Ishikawa (cell line): ENCODE data around the gene GSTO2.

ENCODE experiments used
- CEBPB ChIP-seq: IDR thresholded peaks from 2 replicates; pipeline ENCODE4 v1.6.1; 2012
- CREB1 ChIP-seq: IDR thresholded peaks from 2 replicates; pipeline ENCODE4 v1.6.1; 2012; ENCODE audit warnings: low read depth
- EGR1 ChIP-seq: IDR thresholded peaks from 2 replicates; pipeline ENCODE4 v1.6.1; 2012
- EP300 ChIP-seq: IDR thresholded peaks from 2 replicates; pipeline ENCODE4 v1.6.1; 2012; ENCODE audit warnings: borderline replicate concordance
- FOXM1 ChIP-seq: IDR thresholded peaks from 2 replicates; pipeline ENCODE4 v1.6.1; 2012; ENCODE audit warnings: low read depth, borderline replicate concordance
- NFIC ChIP-seq: IDR thresholded peaks from 2 replicates; pipeline ENCODE4 v1.6.1; 2012
- RAD21 ChIP-seq: IDR thresholded peaks from 2 replicates; pipeline ENCODE4 v1.6.1; 2012; ENCODE audit warnings: low read depth
- TAF1 ChIP-seq: IDR thresholded peaks from 2 replicates; pipeline ENCODE4 v1.6.1; 2012; ENCODE audit warnings: low read depth, mild to moderate bottlenecking
- TCF12 ChIP-seq: IDR thresholded peaks from 2 replicates; pipeline ENCODE4 v1.6.1; 2012; ENCODE audit warnings: low read depth
- TEAD4 ChIP-seq: IDR thresholded peaks from 2 replicates; pipeline ENCODE4 v1.6.1; 2012
- YY1 ChIP-seq: IDR thresholded peaks from 2 replicates; pipeline ENCODE4 v1.6.1; 2012; ENCODE audit warnings: low read depth
- ZBTB7A ChIP-seq: IDR thresholded peaks from 2 replicates; pipeline ENCODE4 v1.6.1; 2012; ENCODE audit warnings: low read depth
- TF ChIP-seq, protein P1 (sequence below): IDR thresholded peaks from 2 replicates; pipeline ENCODE4 v1.6.1; 2012; ENCODE audit warnings: low read depth, mild to moderate bottlenecking
- TF ChIP-seq, protein P2 (sequence below): IDR thresholded peaks from 2 replicates; pipeline ENCODE4 v1.6.1; 2012
- TF ChIP-seq, protein P3 (sequence below): IDR thresholded peaks from 2 replicates; pipeline ENCODE4 v1.6.1; 2012

The GSTO2 gene

DNA sequence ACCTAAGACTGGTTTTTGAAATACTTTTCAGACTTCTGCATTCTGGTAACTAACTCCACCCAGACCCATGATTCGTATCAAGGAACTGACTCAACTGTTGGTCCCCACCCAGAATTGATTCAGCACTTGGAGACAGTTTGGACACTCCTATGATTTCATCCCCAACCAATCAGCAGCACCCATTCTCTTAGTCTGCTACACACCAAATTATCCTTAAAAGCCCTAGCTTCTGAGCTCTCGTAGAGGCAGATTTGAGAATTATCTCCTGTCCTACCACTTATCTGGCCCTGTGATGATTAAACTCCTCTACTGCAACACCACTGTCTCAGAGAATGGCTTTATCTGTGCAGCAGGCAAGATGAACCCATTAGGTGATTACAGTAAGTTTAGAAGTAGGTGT, 22.0 kb upstream of the GSTO2 start:
- TF ChIP-seq RAD21 (no peak), EP300 (no peak), ZBTB7A (no peak), TEAD4 (no peak), NFIC (no peak), CREB1 (no peak)

DNA sequence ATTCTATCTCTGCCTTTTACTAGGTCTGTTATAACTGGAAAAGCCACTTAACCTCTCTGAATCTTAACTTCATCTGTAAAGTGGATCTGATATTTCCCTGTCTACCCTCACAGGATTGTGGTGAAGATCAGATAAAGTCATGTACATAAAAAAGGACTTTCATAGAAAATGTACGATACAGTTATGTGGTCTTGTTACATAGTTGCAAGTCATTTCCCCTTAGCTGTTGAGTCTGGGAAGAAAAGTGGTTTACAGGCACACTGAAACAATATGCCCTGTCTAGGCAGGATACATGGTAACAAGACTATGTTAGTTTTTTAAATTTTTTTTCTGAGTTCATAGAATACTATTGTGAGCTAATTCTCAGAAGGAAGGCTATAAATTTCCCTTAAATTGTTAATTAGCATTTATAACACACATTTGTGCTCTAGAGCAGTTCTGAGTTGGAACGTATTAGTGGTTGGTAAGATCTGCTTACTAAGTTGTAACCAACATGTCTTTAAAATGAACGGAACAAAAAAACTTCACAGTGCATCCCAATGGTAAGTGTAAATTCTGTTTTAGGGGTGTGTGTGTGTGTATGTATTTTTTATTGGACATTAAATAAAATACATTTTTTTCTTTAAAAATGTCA, 21.4 kb upstream of the GSTO2 start:
- TF ChIP-seq TAF1, result no peak
- TF ChIP-seq, protein P1, sequence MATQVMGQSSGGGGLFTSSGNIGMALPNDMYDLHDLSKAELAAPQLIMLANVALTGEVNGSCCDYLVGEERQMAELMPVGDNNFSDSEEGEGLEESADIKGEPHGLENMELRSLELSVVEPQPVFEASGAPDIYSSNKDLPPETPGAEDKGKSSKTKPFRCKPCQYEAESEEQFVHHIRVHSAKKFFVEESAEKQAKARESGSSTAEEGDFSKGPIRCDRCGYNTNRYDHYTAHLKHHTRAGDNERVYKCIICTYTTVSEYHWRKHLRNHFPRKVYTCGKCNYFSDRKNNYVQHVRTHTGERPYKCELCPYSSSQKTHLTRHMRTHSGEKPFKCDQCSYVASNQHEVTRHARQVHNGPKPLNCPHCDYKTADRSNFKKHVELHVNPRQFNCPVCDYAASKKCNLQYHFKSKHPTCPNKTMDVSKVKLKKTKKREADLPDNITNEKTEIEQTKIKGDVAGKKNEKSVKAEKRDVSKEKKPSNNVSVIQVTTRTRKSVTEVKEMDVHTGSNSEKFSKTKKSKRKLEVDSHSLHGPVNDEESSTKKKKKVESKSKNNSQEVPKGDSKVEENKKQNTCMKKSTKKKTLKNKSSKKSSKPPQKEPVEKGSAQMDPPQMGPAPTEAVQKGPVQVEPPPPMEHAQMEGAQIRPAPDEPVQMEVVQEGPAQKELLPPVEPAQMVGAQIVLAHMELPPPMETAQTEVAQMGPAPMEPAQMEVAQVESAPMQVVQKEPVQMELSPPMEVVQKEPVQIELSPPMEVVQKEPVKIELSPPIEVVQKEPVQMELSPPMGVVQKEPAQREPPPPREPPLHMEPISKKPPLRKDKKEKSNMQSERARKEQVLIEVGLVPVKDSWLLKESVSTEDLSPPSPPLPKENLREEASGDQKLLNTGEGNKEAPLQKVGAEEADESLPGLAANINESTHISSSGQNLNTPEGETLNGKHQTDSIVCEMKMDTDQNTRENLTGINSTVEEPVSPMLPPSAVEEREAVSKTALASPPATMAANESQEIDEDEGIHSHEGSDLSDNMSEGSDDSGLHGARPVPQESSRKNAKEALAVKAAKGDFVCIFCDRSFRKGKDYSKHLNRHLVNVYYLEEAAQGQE, result no peak
- no peak for TF ChIP-seq CREB1
- TF ChIP-seq TCF12, result no peak
- TF ChIP-seq, protein P2, sequence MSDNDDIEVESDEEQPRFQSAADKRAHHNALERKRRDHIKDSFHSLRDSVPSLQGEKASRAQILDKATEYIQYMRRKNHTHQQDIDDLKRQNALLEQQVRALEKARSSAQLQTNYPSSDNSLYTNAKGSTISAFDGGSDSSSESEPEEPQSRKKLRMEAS, result no peak
- no peak for TF ChIP-seq RAD21
- TF ChIP-seq ZBTB7A, result no peak
- no peak for TF ChIP-seq EP300
- TF ChIP-seq CEBPB, result no peak
- no peak for TF ChIP-seq TEAD4
- TF ChIP-seq YY1, result no peak
- TF ChIP-seq, protein P3, sequence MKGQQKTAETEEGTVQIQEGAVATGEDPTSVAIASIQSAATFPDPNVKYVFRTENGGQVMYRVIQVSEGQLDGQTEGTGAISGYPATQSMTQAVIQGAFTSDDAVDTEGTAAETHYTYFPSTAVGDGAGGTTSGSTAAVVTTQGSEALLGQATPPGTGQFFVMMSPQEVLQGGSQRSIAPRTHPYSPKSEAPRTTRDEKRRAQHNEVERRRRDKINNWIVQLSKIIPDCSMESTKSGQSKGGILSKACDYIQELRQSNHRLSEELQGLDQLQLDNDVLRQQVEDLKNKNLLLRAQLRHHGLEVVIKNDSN, result no peak
- TF ChIP-seq FOXM1, result no peak
- no peak for TF ChIP-seq EGR1
- TF ChIP-seq NFIC, result no peak

- TF ChIP-seq EP300 (no peak), CREB1 (no peak), TCF12 (no peak), ZBTB7A (no peak)
- TF ChIP-seq, protein P1, result no peak
Observed at GRCh38 chr10:104250371-104250770, 18.6 kb upstream of the GSTO2 start.

- no peak for TF ChIP-seq CEBPB
Observed at GRCh38 chr10:104251443-104251842, 17.5 kb upstream of the GSTO2 start.

DNA sequence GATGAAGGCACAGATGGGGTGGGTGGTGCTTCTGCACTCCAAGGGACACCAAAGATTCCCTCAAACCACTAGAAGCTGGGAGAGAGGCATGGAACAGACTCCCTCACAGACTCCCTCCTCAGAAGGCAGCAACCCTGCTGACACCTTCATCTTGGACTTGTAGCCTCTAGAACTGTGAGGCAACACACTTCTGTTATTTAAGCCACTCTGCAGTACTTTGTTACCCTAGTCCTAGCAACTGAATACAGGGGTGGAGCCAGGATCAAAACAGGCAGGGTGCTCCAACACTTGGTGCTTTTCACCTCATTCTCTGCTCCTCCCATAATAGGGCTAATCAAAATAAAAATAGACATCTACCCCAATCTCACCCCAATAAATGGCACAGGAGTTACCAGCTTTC, 16.6 kb upstream of the GSTO2 start:
- TF ChIP-seq EGR1 (no peak), TEAD4 (no peak), NFIC (no peak), ZBTB7A (no peak)
- TF ChIP-seq, protein P2, result no peak

GRCh38 chr10:104253106-104253505, 15.9 kb upstream of the GSTO2 start:
- TF ChIP-seq EP300 (no peak), YY1 (no peak), TEAD4 (no peak), CREB1 (no peak), TAF1 (no peak), CEBPB (no peak), RAD21 (no peak), EGR1 (no peak), TCF12 (no peak), FOXM1 (no peak)
- TF ChIP-seq, protein P2, result no peak
- TF ChIP-seq, protein P3, result no peak
